Suppressor macrophage (primary cell): ENCODE measurements around the gene BICRA.
A peak's percentile ranks its signal among the peaks of the same experiment; 100 is the strongest.

ENCODE experiments used
- DNase-seq, 4 experiments: peaks; one replicate each; pipeline ENCODE4 v3.0.0-alpha.2; 2020 to 2022

Gene BICRA

DNA sequence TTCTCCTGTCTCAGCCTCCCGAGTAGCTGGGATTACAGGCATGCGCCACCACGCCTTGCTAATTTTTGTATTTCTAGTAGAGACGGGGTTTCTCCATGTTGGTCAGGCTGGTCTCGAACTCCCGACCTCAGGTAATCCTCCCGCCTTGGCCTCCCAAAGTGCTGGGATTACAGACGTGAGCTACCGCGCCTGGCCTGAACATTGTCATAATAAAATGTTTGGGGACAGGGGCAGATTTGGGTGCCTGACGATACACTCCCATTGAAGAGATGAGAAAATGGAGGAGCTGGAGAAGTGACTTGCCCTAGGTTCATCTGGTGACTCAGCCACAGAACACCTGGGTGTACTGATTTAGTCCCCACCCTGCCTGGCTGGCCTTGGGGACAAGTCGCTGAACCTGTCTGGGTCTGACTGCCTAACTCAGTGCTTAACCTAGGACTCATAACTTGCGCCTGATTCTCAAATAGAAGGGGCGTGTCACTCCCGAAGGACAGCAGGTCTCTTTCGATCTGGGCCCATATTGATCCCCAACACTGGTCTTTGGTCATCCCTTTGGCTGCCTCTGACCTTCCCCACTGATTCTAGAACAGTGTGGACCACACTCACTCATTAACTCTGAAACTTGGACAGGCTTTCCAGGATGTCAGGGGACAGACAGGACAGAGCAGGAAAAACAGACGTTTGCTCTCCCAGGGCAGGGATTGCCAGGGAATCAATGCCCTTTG lies 7.6 kb upstream of the BICRA start:
- no peak for DNase-seq

DNA sequence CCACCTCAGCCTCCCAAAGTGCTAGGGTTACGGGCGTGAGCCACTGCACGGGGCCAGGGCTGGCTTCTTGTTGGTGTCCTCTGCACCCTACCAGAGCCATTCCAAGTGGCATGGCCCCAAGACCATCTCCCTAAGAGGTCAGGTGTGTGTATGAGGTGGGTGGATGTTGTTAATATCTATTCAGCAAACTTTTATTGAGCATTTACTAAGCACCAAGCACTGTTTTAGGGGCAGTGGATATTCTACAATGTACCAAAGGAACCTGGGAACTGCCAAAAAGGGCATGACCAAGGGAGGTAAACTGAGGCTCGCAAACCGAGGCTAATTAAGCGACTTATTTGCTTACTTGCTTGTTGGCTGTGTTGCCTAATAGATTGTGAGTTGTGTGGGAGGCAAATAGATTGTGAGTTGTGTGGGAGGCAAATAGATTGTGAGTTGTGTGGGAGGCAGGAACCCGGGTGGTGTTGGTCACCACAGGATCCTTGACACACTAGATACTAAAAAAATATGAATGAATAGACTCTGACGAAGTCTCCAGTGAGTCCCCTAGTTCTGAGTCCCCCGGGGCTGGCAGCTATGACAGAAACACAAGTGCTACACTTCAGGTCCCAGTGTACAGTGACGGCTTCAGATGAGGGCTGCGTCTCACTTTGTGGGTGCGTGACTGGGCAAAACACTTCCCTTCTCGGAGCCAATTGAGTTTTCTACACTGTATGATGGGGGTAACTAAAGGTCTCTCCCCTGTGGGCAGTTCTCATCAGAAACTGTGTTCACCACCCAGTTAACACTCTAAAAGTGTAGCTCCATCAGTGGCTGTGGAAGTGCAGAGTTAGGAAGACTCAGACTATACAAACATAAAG lies 5.0 kb upstream of the BICRA start:
- peak; percentile 35 to 50 (median 44) for DNase-seq

DNA sequence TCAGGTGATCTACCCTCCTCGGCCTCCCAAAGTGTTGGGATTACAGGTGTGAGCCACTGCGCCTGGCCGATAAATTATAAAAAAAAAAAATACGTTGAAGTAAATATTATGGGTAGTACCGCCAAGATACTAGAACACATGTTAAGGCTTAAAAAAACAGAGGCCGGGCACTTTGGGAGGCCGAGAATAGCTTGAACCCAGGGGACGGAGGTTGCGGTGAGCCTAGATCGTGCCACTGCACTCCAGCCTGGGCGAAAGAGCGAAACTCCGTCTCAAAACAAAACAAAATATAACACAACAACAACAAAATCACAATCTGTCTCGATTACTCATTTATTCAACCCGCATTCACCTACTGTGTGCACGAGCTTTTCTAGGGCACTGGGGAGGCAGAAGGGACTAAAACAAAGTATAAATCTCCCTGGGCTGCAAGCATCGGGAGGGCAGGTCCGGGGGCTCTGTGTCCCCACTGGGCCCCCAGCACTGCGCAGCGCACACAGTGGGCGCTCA lies 1.3 kb upstream of the BICRA start:
- DNase-seq: no peak

DNA sequence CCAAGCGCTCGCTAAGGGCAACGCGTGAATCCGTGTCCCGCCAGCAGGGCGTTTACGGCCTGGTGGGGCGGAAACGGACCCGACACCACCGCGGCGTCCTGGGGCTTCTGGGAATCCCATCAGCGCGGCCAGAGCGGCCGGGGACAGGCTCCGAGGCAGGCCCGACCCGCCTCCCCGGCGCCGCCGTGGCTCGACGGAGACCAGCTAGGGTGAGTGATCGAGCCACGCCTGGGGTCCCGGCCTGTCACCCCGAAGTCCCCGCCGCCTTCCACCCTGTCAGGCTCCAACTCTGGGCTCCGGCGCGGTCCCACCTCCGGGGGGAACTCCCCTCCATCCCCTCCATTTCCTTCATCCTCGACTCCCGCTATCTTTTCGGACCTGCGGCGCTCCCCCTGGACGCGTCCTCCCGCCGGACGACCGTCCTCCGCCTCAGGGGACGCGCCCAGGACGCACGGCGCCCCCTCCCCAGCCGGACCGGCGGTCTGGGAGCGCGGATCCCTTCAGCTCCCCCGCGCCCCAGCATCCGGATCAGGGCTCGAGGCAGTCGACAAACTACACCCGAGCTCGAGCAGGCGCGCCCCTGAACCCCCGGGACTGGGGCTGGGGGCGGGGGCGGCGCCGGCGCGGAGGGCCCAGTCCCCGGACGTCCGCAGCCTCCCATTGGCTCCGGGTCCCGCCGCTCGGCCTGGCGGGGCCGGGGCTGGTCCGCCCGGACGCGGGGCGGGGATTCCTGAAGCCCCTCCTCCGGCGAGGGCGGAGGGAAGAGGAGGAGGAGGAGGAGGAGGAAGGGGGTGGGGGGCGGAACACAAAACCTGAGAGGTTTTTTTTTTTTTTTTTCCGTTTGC lies 638 bp upstream of the BICRA start:
- peak; percentile 96 to 99 (median 98) for DNase-seq

DNA sequence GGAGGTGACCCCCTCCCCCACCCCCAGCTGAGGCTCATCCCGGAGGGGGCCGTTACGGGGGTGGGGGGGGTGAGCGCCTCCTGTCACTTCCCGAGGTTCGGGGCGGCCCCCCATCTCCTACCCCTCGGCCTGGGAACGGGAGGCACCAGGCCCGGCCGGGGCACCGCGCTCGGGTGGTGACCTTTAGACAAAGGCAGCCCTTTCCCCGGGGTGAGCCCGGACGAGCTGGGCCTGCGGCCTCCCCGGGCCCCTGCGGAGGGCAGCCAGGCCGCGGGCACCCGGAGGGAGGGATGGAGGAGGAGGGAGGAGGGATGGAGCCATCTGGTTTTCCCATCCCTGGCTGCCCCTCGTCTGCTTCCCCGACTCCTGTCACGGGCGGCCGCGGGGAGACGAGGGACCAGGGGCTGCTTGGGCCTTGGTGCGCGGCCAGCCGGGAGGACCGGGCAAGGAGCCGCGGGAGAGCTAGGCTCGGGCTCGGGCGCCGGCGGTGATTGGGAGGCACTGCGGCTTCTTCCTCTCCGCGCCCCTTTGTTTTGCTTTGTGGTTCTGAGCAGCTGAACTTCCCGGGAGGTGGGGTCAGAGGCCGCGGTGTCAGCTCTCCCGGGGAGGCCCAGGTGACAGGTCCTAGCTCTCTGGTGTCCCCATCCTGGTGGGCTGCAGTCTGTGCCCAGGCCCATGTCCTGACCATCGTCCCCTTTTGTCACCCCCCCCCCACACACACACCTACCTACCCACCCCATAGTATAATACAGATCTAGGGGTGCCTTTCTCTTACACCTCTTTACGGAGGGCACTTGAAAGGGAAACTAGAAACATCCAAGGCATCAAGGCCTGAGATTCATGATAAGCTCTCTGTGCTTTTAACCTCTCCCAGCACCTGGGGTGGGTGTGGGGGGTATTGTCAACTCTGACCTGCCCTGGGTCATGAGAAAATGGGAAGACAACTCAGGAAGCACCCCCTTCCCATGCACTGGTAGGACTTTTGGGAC lies 1.3 kb downstream of the BICRA start:
- DNase-seq: peak; percentile 40 to 79 (median 58)

DNA sequence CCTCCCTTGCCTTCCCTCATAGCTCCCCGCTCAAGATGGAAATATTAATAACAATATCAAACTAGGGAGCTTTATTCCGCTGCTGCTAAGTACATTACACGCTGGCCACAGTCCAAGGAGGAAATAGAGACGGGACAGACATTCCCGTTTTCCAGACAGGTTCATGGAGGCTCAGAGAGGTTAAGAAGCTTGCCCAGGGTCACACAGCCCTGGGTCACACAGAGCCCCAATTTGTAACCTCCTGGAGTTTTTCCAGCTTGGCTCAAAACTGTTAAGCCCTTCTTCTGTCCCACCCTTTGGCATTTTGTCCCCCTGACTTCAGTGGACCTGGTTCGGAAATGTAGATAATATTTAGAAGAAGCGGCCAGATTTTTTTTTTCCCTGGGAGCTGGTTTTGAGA lies 2.0 kb downstream of the BICRA start:
- no peak for DNase-seq

DNA sequence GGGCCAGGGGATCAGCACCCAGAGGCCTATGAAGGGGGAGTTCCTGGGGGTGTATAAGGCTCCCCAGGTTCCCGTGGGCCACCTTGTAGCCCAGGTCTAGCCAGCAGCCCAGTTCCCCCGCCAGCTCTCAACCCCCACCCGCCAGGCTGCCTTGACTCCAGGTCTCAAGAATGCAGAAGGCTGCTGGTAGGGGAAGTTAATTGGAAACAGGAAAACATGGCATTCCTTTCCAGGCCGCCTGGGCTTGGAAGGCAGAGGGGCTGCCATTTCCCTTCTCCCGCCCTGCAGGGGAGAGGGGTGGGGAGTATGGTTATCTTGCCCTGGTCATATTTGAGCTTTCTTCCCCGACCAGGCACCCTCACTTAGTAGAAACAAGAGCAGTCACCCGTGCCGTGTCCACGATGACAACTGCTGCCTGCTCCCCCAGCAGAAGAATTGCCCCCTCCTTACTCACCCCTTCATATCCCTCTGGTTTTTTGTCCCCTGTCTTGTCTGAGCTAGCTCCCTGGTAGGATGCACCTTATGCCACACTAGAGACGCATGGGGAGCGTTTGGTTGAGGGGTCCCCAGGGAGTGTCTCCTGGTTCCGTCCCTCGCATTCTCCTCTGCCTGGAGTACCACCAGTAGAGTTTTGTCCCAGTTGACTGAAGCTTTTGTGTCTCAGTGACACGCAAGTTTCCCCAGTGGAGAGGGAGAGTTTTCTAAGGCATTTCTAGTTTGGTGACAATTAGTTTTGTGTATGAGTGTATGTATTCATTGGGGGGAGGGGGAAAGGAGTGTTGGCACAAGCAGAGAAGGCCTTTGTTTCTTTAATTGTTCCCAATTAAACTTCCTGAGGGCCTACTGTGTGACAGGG lies 4.5 kb downstream of the BICRA start:
- DNase-seq: no peak

DNA sequence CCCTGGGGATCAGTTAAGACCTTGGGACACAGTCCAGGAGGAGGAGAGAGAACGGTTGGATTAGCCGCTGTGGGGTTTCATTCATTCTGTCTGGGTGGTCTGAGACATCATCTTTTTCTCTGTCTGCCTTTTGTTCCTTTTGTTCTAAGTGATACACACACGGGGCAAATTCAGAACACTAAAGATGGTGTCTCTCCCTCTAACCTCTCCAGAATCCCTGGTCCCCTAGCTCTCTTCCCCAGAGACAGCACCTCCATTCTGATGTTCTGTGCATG lies 5.0 kb downstream of the BICRA start:
- no peak for DNase-seq

DNA sequence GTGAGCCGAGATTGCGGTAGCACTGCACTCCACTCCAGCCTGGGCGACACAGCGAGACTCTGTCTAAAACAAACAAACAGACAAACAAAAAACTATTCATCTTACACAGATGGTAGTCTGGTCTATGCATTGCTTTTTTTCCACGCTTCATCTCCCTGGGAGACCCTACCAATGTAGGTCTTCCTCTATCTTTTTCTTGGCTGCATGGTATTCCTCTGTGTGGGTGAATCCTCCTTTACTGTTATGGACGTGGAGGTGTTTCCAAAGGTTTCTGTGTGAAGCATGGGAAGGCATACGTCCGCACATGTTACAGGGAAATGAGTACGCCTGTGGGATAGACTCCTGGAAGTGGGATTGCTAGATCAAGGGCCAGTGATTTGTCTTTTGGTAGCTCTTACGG lies 5.6 kb downstream of the BICRA start:
- no peak for DNase-seq

DNA sequence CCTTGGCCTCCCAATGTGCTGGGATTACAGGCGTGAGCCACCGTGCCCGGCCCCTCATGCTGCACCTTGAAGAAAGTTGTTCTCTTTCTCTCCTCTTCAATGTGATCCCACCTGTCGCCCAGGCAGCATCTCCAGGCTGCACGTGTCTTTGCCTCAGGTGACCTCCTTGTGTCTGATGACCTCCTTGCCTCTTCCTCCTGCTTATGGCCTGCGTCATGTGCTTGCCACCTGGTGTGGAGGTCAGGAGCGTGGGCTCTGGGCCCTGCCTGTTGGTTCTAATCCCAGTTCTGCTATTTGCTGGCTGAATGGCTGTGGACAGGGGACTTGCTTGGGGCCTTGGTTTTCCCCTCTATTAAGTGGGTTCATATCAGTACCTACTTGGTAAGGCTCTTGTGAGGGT lies 6.3 kb downstream of the BICRA start:
- no peak for DNase-seq

DNA sequence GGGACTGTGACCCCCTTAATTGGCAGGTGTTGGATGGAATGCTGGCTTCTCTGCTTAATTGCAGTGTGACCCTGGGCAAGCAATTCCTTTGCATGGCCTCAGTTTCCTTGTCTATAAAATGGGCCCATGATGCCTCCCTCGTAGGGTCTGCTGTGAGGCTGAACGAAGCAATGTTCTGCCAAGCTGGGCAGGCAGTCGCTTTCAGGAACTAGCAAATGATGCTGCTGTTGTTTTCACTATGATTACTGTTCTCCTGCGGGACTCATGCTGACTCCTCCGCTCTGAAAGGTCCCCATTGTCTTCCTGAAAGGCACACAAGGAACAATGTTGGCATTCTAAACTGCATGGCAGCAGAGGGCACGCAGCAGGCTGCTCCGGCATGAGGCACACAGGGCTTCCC lies 6.8 kb downstream of the BICRA start:
- no peak for DNase-seq

DNA sequence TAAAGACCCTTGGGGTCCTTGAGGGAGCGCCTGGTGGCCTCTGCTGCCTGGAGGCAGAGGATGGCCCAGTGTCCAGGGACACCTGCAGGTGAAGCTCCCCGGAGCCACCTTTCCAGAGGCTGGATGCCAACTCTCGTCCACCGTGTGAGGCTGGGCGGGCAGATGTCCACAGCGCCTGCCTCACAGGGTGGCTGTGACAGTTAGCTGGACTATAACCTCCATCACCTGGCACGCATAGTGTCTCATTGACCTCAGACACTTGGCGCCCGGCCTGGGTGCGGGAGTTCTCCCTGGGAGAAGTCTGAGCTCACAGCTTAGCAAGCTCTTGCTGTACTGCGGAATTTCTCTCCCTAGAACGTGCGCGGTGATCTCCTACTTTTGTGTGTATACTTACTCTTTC lies 9.8 kb downstream of the BICRA start:
- no peak for DNase-seq

DNA sequence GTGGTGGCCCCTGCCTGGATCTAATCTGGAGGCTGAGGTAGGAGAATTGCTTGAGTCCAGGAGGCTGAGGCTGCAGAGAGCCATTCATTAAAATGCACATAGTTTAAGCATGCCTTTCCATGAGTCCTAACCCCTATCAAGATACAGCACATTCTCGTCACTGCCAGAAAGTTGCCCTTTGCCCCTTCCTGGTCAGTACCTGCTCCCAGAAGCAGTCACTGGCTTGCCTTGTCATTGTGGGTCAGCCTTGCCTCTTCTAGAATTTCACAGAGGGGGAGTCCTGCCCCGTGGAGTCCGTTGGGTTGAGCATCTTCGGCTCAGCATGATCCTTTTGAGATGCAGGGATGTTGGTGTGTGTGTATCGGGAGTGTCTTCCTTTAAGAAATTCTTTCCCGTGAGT lies 10.8 kb downstream of the BICRA start:
- DNase-seq: no peak

DNA sequence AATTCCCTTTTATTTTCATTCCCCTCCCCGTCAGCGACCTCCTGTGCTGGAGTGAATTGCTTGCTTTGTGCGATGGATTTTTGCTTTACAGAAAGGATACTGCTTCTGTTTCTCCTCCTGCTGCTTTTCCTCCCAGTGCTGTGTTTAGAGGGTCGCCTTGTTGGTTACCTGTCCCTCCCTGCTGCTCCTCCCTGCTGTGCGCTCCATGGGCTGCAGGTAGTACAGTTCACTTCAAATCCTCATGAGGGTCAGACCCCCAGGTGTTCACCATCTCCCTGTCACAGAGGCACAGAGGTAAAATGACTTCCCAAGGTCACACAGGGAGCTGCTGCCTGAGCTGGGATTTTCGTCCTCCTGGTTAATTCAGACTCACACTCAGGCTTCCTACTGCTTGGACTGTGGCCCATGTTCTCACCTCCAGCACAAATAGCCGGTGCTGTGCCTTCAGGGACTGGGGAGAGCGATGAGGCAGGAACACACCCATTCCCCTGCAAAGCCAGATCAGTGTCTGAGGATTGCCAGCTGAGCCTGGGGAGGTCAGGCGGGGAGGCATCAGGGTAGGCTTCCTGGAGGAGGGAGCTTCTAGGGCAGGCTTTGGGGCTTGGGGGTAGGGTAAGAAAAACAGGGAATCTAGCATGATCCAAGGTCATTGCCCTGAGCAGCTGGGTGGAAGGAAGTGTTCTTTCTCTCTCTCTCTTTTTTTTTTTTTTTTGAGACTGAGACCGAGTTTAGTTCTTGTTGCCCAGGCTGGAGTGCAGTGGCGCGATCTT lies 14.4 kb downstream of the BICRA start:
- no peak for DNase-seq

DNA sequence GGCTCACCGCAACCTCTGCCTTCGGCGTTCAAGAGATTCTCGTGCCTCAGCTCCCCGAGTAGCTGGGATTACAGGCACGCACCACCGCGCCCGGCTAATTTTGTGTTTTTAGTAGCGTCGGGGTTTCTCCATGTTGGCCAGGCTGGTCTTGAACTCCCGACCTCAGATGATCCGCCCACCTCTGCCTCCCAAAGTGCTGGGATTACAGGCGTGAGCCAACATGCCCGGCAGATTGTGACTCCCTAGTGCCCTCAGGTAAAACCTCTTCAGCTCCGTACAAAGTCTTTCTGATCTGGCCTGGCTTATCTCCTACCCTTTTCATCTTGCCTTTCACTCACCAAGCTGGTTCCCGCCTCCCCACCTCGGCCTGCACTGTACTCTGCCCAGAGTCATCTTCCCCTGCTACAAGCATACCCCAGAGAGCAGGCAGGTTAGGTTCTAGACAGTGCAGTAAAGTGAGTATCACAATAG lies 15.0 kb downstream of the BICRA start:
- no peak for DNase-seq

DNA sequence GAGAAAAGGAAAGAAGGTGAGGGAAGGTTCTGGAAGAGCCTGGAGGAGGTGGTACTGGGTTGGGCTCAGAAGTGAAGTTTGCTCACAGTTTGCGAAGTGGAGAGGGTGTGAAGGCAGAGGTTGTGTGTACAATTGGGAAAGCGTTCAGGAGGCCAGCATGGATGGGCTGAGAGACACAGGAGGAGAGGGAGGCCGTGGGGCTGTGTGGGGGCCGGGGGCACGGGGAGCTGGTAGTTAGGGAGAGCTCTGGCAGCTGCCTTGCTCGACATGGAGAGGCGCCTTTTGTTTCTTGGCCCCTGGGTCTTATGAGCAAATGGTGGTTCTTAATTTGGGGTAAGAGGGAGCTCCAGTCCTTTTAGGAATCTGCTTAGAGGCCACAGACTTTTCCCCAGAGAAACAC lies 16.7 kb downstream of the BICRA start:
- no peak for DNase-seq

DNA sequence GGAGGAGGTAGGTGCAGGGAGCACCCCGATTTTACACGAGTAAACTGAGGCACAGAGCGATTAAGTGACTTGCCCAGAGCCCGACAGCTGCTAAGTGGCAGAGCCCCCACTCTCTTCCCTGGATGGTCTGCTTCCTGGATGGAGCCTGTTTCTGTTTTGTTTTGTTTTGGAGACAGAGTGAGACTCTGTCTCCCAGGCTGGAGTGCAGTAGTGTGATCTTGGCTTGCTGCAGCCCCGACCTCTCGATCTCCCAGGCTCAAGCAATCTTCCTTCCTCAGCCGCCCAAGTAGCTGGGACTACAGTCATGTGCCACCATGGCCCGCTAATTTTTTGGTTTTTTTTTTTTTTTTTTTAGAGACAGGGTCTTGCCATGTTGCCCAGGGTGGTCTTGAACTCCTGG lies 17.3 kb downstream of the BICRA start:
- no peak for DNase-seq

DNA sequence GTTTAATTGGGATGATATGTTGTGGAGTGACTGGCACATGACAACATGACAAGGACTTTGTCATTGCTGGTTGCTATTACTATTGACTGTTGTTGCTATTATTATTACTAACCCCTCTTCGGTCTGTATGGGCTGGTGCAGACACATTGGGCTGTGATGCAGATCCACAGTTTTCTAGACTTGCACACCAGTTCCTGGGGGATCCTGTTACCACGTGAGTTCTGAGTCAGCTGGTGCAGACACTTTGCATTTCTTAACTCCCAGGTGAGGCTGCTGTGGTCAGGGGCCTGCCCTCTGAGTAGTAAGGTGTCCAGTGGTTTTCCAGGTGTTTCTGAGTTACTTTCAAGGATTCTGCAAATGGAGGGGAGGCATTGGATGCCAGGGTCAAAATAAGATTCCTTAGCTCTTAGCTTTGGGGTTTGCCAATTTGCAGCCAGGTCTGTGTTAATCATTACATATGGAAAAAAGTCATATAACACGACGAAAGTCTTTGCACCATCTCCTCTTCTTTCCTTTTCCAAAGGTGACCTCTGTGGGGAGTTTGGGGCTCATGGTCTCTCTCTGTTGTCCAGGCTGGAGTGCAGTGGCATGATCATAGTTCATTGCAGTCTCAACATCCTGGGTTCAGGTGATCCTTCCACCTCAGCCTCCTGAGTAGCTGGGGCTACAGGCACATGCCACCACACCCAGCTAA lies 19.3 kb downstream of the BICRA start:
- DNase-seq: no peak

DNA sequence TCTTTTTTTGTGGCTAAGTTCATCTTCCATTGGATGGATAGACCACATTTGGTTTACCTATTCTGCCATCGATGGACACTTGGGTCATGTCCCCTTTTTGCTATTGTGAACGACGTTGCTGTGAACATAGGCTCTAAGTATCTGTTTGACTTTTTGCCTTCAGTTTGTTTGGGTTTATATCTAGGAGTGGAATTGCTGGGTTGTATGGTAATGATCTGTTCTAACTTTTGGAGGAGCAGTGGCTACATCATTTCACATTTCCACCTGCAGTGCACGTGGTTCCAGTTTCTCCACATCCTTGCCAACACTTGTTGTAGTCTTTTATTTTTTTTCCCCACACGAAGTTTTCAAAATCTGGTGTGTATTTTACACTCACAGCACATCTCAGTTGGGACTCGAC lies 21.7 kb downstream of the BICRA start:
- no peak for DNase-seq
